ENCODE data around the gene ZDBF2.
A peak's percentile ranks its signal among the peaks of the same experiment; 100 is the strongest.

ZDBF2 gene

GRCh38 chr2:206230060-206230762, 44.3 kb upstream of the ZDBF2 start:
- Histone ChIP-seq H3K4me3 (ENCODE audit: low read depth, low read length) (no peak overlapping the region), H3K9me3 (ENCODE audit: control insufficient read depth, insufficient read depth, low read depth, low read length) (no peaks in the 10 kb centered on the region), H3K27ac (ENCODE audit: extremely low read depth, low read depth, low read length) (peak overlapping the region; percentile 93), H3K4me1 (ENCODE audit: control insufficient read depth, insufficient read depth, low read length) (peaks cover 18% of the 10 kb centered on the region), H3K36me3 (ENCODE audit: control insufficient read depth in 2 of 2, insufficient read depth in 1 of 2, low read length in 2 of 2) (no peaks in the 10 kb centered on the region)
- POLR2A ChIA-PET = interaction anchor here (0.6 to 1.4 kb wide), 2 partner anchors 24 to 45 kb away, joined by 3 to 4 read pairs; no protein-coding TSS in a partner anchor
- CTCF ChIA-PET = no interaction called here
- TF ChIP-seq PRDM6 (tag by site-specific recombination; IDR thresholded peaks at IDR 0.05) (peak; percentile 98), ZNF366 (tag by site-specific recombination; conservative IDR thresholded peaks at IDR 0.05) (peak; percentile 93), ZBTB49 (tag by site-specific recombination; IDR thresholded peaks at IDR 0.05; ENCODE audit: low read depth) (no peak), SP7 (tag by site-specific recombination; IDR thresholded peaks at IDR 0.05) (peak; percentile 99), ZNF473 (tag by site-specific recombination; IDR thresholded peaks at IDR 0.05) (no peak), ZSCAN4 (tag by site-specific recombination; IDR thresholded peaks at IDR 0.05) (peak; percentile 42; the same call in 1 of the 2 replicates), ZNF677 (tag by site-specific recombination; IDR thresholded peaks at IDR 0.05) (no peak), ZNF658 (tag by site-specific recombination; IDR thresholded peaks at IDR 0.05) (no peak), ZNF146 (tag by site-specific recombination; IDR thresholded peaks at IDR 0.05) (0 out of 2 replicates have a peak, but pooled peaks have one; percentile 12), ZNF280C (tag by site-specific recombination; IDR thresholded peaks at IDR 0.05) (no peak), ZIC2 (tag by site-specific recombination; IDR thresholded peaks at IDR 0.05) (peak; percentile 97), ZSCAN30 (tag by site-specific recombination; IDR thresholded peaks at IDR 0.05) (peak; percentile 88), ZSCAN16 (tag by site-specific recombination; IDR thresholded peaks at IDR 0.05) (0 out of 2 replicates have a peak, but pooled peaks have one; percentile 56), ZNF350 (tag by site-specific recombination; IDR thresholded peaks at IDR 0.05) (no peak), EGR2 (tag by site-specific recombination; IDR thresholded peaks at IDR 0.05; ENCODE audit: low read depth) (no peak), ZNF596 (tag by site-specific recombination; IDR thresholded peaks at IDR 0.05) (peak; percentile 76), ZBTB17 (tag by site-specific recombination; IDR thresholded peaks at IDR 0.05) (peak; percentile 90), SALL2 (tag by site-specific recombination; IDR thresholded peaks at IDR 0.05; ENCODE audit: borderline replicate concordance) (no peak), ZNF362 (tag by site-specific recombination; IDR thresholded peaks at IDR 0.05) (peak; percentile 55; the same call in 1 of the 2 replicates), REST (tag by site-specific recombination; IDR thresholded peaks at IDR 0.05) (peak; percentile 52), ZNF514 (tag by site-specific recombination; IDR thresholded peaks at IDR 0.05) (no peak), GLIS2 (tag by site-specific recombination; IDR thresholded peaks at IDR 0.05) (no peak), HOXA7 (CRISPR knock-in tag; IDR thresholded peaks at IDR 0.05; ENCODE audit: borderline replicate concordance) (no peak), KLF17 (tag by site-specific recombination; IDR thresholded peaks at IDR 0.05) (peak; percentile 64; the same call in 1 of the 2 replicates)
